RPMI7951 (cell line): ENCODE results near the gene PSKH1. TPM values are rescaled to one million over a fixed set of nuclear protein-coding genes. Genes with fewer than 3 reads are reported as not detected.
"Not testable (repeated sequence)": the region's sequence is repeated elsewhere in the genome, so short reads cannot be mapped to it uniquely, and the experiment has no call there.

Source experiments
- DNase-seq: peaks from one replicate; pipeline ENCODE4 v3.0.0-alpha.2; 2012; ENCODE audit warnings: low read depth
- total RNA-seq: library from RNA; depleted of rRNA; stranded (reverse); fragments of >200 nt; shearing (Covaris generic); gene quantifications from 2 replicates; pipeline ENCODE4 v1.2.3, GENCODE V29; 2014

PSKH1 gene
- total RNA-seq, 1 experiment from 2014 or later, result 5.5 TPM

- DNase-seq, result no peak
Measured at GRCh38 chr16:67961551-67961957, 68.5 kb downstream of the PSKH1 start.

- no peak for DNase-seq
Measured at GRCh38 chr16:67962135-67962534, 69.1 kb downstream of the PSKH1 start.

- no peak for DNase-seq
Measured at GRCh38 chr16:67963292-67963661, 70.2 kb downstream of the PSKH1 start.

- DNase-seq, result no peak
Measured at GRCh38 chr16:67963662-67964321, 70.7 kb downstream of the PSKH1 start.

- DNase-seq, result no peak
Measured at GRCh38 chr16:67964477-67965131, 71.5 kb downstream of the PSKH1 start.

- no peak for DNase-seq
Measured at GRCh38 chr16:67965668-67966548, 72.9 kb downstream of the PSKH1 start.

- DNase-seq, result peak; percentile 36
Measured at GRCh38 chr16:67966549-67967182, 73.6 kb downstream of the PSKH1 start.

GRCh38 chr16:67967183-67967957 is 74.3 kb downstream of the PSKH1 start:
- peak; percentile 45 for DNase-seq

- peak; percentile 47 for DNase-seq
Measured at GRCh38 chr16:67967958-67968399, 74.9 kb downstream of the PSKH1 start.

GRCh38 chr16:67968400-67969253 is 75.6 kb downstream of the PSKH1 start, which contains the start of gene SLC12A4:
SLC12A4 (minus strand) TSS chr16:67968637; CDS start chr16:67968553, 84 bp downstream.
- DNase-seq, result peak; percentile 86

GRCh38 chr16:67969254-67970039 is 76.4 kb downstream of the PSKH1 start:
- no peak for DNase-seq

GRCh38 chr16:67971111-67971510 is 78.1 kb downstream of the PSKH1 start:
- no peak for DNase-seq

GRCh38 chr16:67972285-67972684 is 79.2 kb downstream of the PSKH1 start:
- DNase-seq, result not testable (repeated sequence)

- no peak for DNase-seq
Measured at GRCh38 chr16:67975321-67976105, 82.5 kb downstream of the PSKH1 start.

GRCh38 chr16:67976205-67976604 is 83.2 kb downstream of the PSKH1 start:
- DNase-seq, result no peak

GRCh38 chr16:67977005-67977404 is 84.0 kb downstream of the PSKH1 start:
- DNase-seq, result no peak

GRCh38 chr16:67977469-67978227 is 84.6 kb downstream of the PSKH1 start:
- no peak for DNase-seq
